Gastroesophageal sphincter (tissue), 4 donors: Measurements from ENCODE around the gene SDC3. TPM values are rescaled to one million over a fixed set of nuclear protein-coding genes. Genes with fewer than 3 reads are reported as not detected.

ENCODE experiments used
- ATAC-seq: fragments of 150-250 bp; one replicate; pipeline ENCODE4 v1.9.1; 2016; ENCODE audit warnings: mild to moderate bottlenecking, moderate library complexity
- H3K27ac ChIP-seq, 4 donors: fragments of 200-600 bp; sonication (generic) in 3 of 4; 1 replicate in 3 of 4; 2 replicates in 1 of 4; pipeline ENCODE4 v1.5.1; 2016 to 2019
- H3K27me3 ChIP-seq: fragments of 200-600 bp; sonication (generic); one replicate; pipeline ENCODE4 v1.5.1; 2019
- H3K36me3 ChIP-seq, 2 donors: fragments of 200-600 bp; sonication (generic); one replicate each; pipeline ENCODE4 v1.5.1; 2019; ENCODE audit warnings: control low read depth in 1 of 2
- H3K4me1 ChIP-seq, 3 donors: fragments of 200-600 bp; sonication (generic); 1 replicate in 2 of 3; 2 replicates in 1 of 3; pipeline ENCODE4 v1.5.1; 2016 to 2019; ENCODE audit warnings: control low read depth in 2 of 3
- H3K4me3 ChIP-seq, 2 donors: fragments of 200-600 bp; sonication (generic); one replicate each; pipeline ENCODE4 v1.5.1; 2019; ENCODE audit warnings: mild to moderate bottlenecking in 1 of 2, moderate library complexity in 1 of 2
- H3K9me3 ChIP-seq, 3 donors: fragments of 200-600 bp; sonication (generic); one replicate each; pipeline ENCODE4 v1.5.1; 2017 to 2019; ENCODE audit warnings: control low read depth in 2 of 3
- EP300 ChIP-seq: sonication (generic); formaldehyde crosslinking; IDR thresholded peaks from one replicate; pipeline ENCODE4 v1.6.1; 2017; ENCODE audit warnings: antibody characterized with exemption, mild to moderate bottlenecking
- POLR2A ChIP-seq, 2 donors: fragments of 450-650 bp; IDR thresholded peaks; one replicate each; pipeline ENCODE4 v1.6.1; 2017; ENCODE audit warnings: antibody characterized with exemption in 2 of 2, mild to moderate bottlenecking in 2 of 2, moderate library complexity in 1 of 2
- POLR2AphosphoS5 ChIP-seq: sonication (generic); formaldehyde crosslinking; IDR thresholded peaks from one replicate; pipeline ENCODE4 v1.6.1; 2017; ENCODE audit warnings: antibody characterized with exemption
- WGBS, 2 donors: methylation state at CpG; one replicate each; pipeline ENCODE4 v1.1.5; 2018; ENCODE audit warnings: low coverage in 1 of 2; 5-methylcytosine and 5-hydroxymethylcytosine counted together
- total RNA-seq, 4 donors: library from RNA; depleted of rRNA; stranded (reverse); fragments of >200 nt; gene quantifications; one replicate each; pipeline ENCODE4 v1.1.0, GENCODE V29; 2016
- TF ChIP-seq, protein P1 (sequence below), 4 experiments: fragments of 200-600 bp in 2 of 4; fragments of 450-650 bp in 2 of 4; sonication (generic) in 1 of 4; IDR thresholded peaks; one replicate each; pipeline ENCODE4 v1.5.1; 2017 to 2019; ENCODE audit warnings: antibody characterized with exemption in 4 of 4, mild to moderate bottlenecking in 2 of 4, moderate library complexity in 2 of 4

Gene SDC3
- total RNA-seq, 4 donors from 2014 or later = 45.1 to 112 (median 52.6) TPM

DNA sequence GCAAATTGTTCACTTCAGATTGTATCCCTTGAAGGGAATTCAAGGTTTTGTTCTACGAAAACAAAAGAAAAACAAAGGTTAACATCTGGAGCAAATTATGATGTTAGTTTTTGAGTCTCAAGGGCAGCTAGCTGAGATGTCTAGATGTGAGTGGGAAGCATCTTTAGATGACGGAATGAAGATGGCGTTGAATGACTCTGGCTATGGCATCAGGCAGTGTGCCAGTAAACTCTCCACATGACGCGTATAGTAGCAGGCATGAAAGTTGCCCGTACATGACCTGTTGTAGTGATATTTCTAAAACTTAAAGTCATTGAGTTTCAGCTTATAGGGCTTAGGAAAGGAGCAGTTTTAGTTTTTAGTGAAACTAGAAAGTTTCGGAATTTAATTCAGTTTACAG lies 12.3 kb upstream of the SDC3 start:
- TF ChIP-seq EP300 = no peak
- TF ChIP-seq, protein P1, sequence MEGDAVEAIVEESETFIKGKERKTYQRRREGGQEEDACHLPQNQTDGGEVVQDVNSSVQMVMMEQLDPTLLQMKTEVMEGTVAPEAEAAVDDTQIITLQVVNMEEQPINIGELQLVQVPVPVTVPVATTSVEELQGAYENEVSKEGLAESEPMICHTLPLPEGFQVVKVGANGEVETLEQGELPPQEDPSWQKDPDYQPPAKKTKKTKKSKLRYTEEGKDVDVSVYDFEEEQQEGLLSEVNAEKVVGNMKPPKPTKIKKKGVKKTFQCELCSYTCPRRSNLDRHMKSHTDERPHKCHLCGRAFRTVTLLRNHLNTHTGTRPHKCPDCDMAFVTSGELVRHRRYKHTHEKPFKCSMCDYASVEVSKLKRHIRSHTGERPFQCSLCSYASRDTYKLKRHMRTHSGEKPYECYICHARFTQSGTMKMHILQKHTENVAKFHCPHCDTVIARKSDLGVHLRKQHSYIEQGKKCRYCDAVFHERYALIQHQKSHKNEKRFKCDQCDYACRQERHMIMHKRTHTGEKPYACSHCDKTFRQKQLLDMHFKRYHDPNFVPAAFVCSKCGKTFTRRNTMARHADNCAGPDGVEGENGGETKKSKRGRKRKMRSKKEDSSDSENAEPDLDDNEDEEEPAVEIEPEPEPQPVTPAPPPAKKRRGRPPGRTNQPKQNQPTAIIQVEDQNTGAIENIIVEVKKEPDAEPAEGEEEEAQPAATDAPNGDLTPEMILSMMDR (IDR thresholded peaks at IDR 0.05) = no peak
- no peak for TF ChIP-seq POLR2A (IDR thresholded peaks at IDR 0.05)
- TF ChIP-seq POLR2AphosphoS5 = no peak
- WGBS, 2 donors = 74 to 78% methylated on average over 4 to 7 of the region's 7 CpGs
- Histone ChIP-seq H3K4me1 (no peaks in the 10 kb centered on the region), H3K4me3 (no peak overlapping the region), H3K36me3 (no peaks in the 10 kb centered on the region), H3K27me3 (no peaks in the 10 kb centered on the region), H3K27ac (no peak overlapping the region), H3K9me3 (no peaks in the 10 kb centered on the region)
- no peak for ATAC-seq

DNA sequence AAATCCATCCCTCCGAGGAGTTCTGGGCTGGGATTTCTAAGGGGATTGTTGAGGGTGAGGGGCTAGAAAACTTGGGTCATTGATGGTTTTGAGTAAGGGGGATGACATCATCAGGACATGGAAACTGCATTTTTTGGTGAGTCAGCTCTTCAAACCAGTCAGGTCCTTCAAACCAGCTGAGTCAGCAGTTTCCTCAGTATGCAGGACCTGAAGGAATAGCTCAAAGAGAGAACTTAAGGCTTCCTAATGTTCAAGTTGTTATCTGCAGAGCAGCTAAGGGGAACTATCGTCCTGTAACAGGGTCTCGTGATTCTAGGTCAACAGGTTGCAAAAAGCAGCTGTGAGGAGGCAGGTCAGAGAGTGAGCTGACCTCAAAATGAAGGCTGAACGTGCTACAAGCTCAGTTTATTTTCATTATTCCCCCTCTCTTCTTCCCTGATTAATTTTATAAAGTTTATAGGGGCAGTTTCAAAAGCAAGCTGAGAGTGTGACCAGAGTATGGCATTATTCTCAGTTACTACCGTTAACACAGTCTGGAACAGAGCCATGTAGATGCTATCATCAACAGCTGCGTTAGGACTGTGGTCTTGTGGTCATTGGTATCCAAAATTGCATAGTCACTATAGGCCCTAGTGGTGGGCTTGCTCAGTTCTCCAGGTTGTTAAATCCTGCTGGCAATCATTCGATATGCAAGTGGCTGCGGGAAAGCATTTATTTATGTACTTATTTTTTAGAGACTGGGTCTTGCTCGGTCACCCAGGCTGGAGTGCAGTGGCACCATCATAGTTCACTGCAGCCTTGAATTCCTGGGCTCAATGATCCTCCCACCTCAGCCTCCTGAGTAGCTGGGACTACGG lies 10.7 kb upstream of the SDC3 start:
- H3K36me3 ChIP-seq = no peaks in the 10 kb centered on the region
- H3K9me3 ChIP-seq = no peaks in the 10 kb centered on the region
- H3K4me1 ChIP-seq = no peaks in the 10 kb centered on the region
- TF ChIP-seq POLR2A (IDR thresholded peaks at IDR 0.05) (no peak), POLR2AphosphoS5 (no peak), EP300 (no peak)
- TF ChIP-seq, protein P1 (IDR thresholded peaks at IDR 0.05) = no peak
- no peaks in the 10 kb centered on the region for H3K27me3 ChIP-seq
- no peak for ATAC-seq
- H3K4me3 ChIP-seq = no peak overlapping the region
- 63 to 69% methylated on average over 8 of the region's 10 CpGs for WGBS, 2 donors
- no peak overlapping the region for H3K27ac ChIP-seq

DNA sequence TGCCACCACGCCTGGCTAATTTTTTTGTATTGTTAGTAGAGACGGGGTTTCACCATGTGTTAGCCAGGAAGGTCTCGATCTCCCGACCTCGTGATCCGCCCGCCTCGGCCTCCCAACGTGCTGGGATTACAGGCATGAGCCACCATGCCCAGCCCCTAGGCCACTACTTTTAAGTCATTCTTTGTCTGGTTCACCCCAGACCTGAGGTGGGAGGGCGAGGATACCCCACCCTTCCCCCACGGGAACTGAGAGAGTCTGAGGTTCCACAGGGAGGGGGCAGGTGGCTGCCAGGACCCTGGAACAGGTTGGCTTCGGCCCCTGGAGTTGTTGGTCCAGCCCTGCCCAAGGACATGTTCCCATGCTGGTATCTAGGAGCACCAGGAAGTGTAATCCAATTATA lies 7.7 kb upstream of the SDC3 start:
- ATAC-seq = no peak
- H3K4me1 ChIP-seq = peaks cover 0 to 3% (median 0%) of the 10 kb centered on the region in 3 donors
- no peak overlapping the region for H3K4me3 ChIP-seq
- no peaks in the 10 kb centered on the region for H3K9me3 ChIP-seq
- TF ChIP-seq, protein P1 (IDR thresholded peaks at IDR 0.05) = no peak
- TF ChIP-seq POLR2A (IDR thresholded peaks at IDR 0.05) (no peak), EP300 (no peak), POLR2AphosphoS5 (no peak)
- 82 to 100% methylated on average over 2 to 3 of the region's 12 CpGs for WGBS, 2 donors
- no peak overlapping the region for H3K27ac ChIP-seq
- H3K36me3 ChIP-seq = no peaks in the 10 kb centered on the region
- H3K27me3 ChIP-seq = no peaks in the 10 kb centered on the region

DNA sequence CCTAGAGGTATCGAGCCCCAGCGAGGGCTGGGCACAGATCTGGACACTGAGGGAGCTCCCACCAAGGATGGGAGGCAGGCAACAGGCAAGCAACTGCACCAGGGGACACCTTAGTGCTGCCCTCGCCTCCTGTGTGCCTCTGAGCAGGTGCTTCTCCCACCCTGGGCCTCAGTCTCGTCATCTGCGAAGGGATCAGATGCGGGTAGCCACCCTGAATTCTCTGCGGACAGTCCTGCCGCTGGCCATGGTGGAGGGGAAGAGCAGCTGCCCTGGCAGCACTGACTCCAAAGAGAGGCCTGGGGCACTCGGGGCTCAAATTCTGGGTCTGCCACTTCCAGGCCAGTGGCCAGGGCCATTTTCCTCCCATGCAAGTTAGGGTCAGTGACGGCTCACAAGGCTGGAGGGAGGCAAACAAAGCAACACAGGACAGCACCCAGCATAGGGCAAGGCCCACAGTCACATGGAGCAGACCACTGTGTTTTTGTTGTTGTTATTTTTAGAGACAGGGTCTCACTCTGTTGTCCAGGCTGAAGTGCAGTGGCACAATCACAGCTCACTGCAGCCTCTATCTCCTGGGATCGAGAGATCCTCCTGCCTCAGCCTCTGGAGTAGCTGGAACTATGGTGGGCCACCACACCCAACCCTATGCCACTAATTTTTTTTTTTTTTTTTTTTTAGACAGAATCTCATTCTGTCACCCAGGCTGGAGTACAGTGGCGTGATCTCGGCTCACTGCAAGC lies 7.1 kb upstream of the SDC3 start:
- Histone ChIP-seq H3K4me1 (peaks cover 0 to 9% (median 3%) of the 10 kb centered on the region in 3 donors), H3K27me3 (no peaks in the 10 kb centered on the region), H3K36me3 (no peaks in the 10 kb centered on the region), H3K27ac (no peak overlapping the region), H3K4me3 (no peak overlapping the region), H3K9me3 (no peaks in the 10 kb centered on the region)
- WGBS, 2 donors = 100% methylated on average over 1 to 2 of the region's 13 CpGs
- no peak for TF ChIP-seq POLR2A (IDR thresholded peaks at IDR 0.05)
- TF ChIP-seq, protein P1 (IDR thresholded peaks at IDR 0.05) = no peak
- TF ChIP-seq EP300 = no peak
- no peak for TF ChIP-seq POLR2AphosphoS5
- no peak for ATAC-seq
